G401.6 (cell line): Measurements from ENCODE around the gene POLR3GL.
"Not testable (repeated sequence)": the region's sequence is repeated elsewhere in the genome, so short reads cannot be mapped to it uniquely, and the experiment has no call there.

Experiments used
- FAIRE-seq: peaks from 2 replicates; lab custom pipeline; 2012; peaks lifted over from hg19 to GRCh38; lab: Jason Lieb, UNC

Gene POLR3GL

DNA sequence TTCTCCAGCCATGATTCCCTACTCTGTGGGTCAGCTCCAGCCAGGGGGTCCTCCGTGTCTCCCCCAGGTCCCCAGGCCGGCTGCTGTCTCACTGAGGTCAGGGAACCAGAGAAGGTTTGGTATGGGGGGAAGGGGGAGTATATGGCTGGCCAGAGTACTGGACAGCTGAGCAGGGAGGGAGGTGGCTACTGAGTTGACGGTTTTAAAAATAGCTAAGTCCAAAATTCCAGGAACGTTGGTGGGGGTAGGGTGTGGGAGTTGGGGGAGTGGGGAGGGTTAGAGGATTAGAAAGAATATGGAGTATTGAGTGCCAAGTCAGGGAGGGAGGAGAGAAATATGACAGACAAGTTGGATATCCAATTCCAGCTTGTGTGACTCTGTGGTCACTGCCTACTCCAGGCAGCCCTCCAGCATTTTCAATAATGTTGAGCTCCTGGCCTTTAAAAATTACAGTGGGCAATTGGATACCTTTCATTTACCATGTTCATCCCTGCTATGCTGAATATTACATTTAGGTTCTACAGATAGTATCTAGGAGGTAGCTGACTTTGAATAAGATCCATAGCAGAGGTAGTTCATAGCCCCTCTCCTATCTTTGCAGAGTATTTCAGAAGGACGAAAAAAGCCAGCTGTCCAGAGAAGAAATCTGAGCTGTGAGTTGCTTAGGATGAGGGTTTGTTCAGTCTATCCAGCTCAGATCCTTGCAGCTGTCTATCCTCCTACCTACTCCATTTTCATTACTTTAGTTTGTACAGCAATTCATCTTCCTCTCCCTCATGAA is 57.3 kb downstream of the POLR3GL start, which contains the start of gene HJV:
HJV (minus strand) TSS at position 114 of the 781 bp plus-strand sequence. CDS start 1,504 bp downstream, outside the sequence.
- FAIRE-seq: no peak

DNA sequence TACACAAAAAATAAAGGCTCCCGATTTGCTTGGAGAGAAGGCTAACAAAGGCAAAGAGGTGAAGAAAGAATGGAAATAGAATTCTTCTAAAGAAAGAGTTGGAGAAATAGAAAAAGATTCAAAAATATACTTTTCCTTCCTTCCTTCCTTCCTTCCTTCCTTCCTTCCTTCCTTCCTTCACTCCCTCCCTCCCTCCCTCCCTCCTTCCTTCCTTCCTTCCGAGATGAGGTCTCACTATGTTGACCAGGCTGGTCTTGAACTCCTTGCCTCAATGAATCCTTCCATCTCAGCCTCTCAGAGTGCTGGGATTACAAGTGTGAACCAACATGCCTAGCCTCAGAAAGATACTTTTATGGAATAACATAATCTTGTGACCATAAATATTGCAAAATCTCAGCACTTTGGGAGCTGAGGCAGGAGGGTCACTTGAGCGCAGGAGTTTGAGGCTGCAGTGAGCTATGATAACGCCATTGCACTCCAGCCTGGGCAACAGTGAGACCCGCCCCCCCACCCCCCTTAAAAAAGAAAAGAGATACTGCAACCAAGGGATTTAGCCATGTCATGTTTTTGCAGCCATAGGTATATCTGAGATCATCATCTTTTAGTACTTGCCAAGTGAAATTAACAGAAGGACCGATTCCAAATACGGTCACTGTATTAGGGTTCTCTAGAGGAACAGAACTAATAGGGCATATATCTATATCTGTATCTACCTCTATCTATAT is 58.1 kb downstream of the POLR3GL start:
- no peak for FAIRE-seq

DNA sequence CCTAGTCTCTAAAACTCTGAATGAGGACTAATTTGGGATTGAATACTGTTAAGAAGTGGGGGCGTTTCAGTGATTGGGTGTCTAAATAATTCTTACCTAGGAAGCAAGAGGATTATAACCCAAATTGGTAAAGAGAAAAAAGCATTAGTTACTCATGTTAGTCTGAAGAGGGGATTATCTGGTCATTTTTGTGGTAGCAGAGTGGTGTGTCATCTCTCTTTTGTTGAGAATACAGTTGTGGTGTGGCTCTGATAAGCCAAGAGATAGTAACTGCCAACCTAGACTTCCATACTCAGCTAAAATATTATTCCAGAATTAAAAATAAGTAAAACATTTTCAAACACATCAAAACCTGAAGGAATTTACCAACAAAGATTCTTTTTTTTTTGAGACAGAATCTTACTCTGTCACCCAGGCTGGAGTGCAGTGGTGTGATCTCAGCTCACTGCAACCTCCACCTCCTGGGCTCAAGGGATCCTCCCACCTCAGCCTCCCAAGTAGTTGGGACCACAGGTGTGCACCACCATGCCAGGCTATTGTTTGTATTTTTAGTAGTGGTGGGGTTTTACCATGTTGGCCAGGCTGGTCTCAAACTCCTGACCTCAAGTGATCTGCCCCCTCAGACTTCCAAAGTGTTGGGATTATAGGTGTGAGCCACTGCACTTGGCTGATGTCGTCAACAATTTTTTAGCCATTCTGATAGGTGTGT is 61.5 kb downstream of the POLR3GL start:
- FAIRE-seq: not testable (repeated sequence)

DNA sequence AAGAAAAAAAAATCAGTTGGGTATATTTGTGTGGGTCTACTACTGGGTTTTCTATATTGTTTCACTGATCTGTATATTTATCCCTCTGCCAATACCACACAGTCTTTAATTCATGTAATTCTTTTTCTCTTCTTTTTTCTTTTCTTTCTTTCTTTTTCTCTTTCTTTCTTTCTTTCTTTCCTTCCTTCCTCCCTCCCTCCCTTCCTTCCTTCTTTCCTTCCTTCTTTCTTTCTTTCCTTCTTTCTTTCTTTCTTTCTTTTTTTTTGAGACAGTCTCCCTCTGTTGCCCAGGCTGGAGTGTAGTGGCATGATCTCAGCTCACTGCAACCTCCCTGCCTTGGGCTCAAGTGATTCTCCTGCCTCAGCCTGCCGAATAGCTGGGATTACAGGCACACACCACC is 62.2 kb downstream of the POLR3GL start:
- FAIRE-seq: not testable (repeated sequence)
